Smooth muscle cell (in vitro differentiated cells): ENCODE measurements around the gene CACNA2D4. TPM values are rescaled to one million over a fixed set of nuclear protein-coding genes. Genes with fewer than 3 reads are reported as not detected.

Experiments used
- DNase-seq: peaks from one replicate; lab custom pipeline; 2025; ENCODE audit not compliant: unreplicated experiment; lab: John Stamatoyannopoulos, UW
- H2AFZ ChIP-seq: fragments of 200-600 bp; sonication (generic); 2 replicates; pipeline ENCODE4 v1.6.0; 2016; ENCODE audit warnings: antibody characterized with exemption, low read depth, mild to moderate bottlenecking
- H3F3A ChIP-seq: fragments of 200-600 bp; sonication (generic); 2 replicates; pipeline ENCODE4 v1.6.0; 2017; ENCODE audit warnings: antibody characterized with exemption, low read depth
- H3K27ac ChIP-seq: fragments of 200-600 bp; sonication (generic); 2 replicates; pipeline ENCODE4 v1.5.1; 2016; ENCODE audit warnings: low read depth, mild to moderate bottlenecking
- H3K27me3 ChIP-seq: fragments of 200-600 bp; sonication (generic); 2 replicates; pipeline ENCODE4 v1.6.1; 2016; ENCODE audit warnings: low read depth, mild to moderate bottlenecking
- H3K36me3 ChIP-seq: fragments of 200-600 bp; sonication (generic); 2 replicates; pipeline ENCODE4 v1.5.1; 2016; ENCODE audit warnings: low read depth
- H3K4me1 ChIP-seq: fragments of 200-600 bp; sonication (generic); 2 replicates; pipeline ENCODE4 v1.5.1; 2016; ENCODE audit warnings: low read depth
- H3K4me2 ChIP-seq: fragments of 200-600 bp; sonication (generic); 2 replicates; pipeline ENCODE4 v1.6.0; 2016; ENCODE audit warnings: mild to moderate bottlenecking
- H3K4me3 ChIP-seq: fragments of 200-600 bp; sonication (generic); 2 replicates; pipeline ENCODE4 v1.5.1; 2016; ENCODE audit warnings: mild to moderate bottlenecking
- H3K79me2 ChIP-seq: fragments of 200-600 bp; sonication (generic); 2 replicates; pipeline ENCODE4 v1.6.0; 2016; ENCODE audit warnings: low read depth, mild to moderate bottlenecking
- H3K9ac ChIP-seq: fragments of 200-600 bp; sonication (generic); 2 replicates; pipeline ENCODE4 v1.6.0; 2016; ENCODE audit warnings: low read depth
- H3K9me3 ChIP-seq: fragments of 200-600 bp; sonication (generic); replicated peaks from 2 replicates; pipeline ENCODE4 v1.5.1; 2016; ENCODE audit warnings: low read depth
- H4K20me1 ChIP-seq: fragments of 200-600 bp; sonication (generic); 2 replicates; pipeline ENCODE4 v1.6.0; 2016; ENCODE audit warnings: low read depth
- CTCF ChIP-seq: fragments of 200-600 bp; sonication (generic); IDR thresholded peaks from 2 replicates; pipeline ENCODE4 v1.5.1; 2017; ENCODE audit warnings: borderline replicate concordance, mild to moderate bottlenecking, antibody characterized with exemption; ENCODE audit not compliant: insufficient read depth, poor library complexity, severe bottlenecking
- WGBS: methylation state at CpG from one replicate; pipeline ENCODE4 v1.1.7; 2016; ENCODE audit warnings: low lambda C conversion rate; 5-methylcytosine and 5-hydroxymethylcytosine counted together
- polyA plus RNA-seq: library from polyadenylated mRNA; unstranded; fragments of >200 nt; fragmentation: Nextera tagmentation; extraction: Ambion mirVana; gene quantifications from 2 replicates; pipeline ENCODE4 v1.2.1, GENCODE V29; 2016
- total RNA-seq: library from RNA; depleted of rRNA; stranded (reverse); fragments of >200 nt; gene quantifications from 2 replicates; pipeline ENCODE4 v1.2.3, GENCODE V29; 2014

CACNA2D4 gene
- total and polyA plus RNA-seq, 2 experiments from 2014 or later: 0.98 TPM; not detected in 1

GRCh38 chr12:1865284-1865866 is 53.1 kb downstream of the CACNA2D4 start:
- no peaks in the 10 kb centered on the region for H3K27me3 ChIP-seq

GRCh38 chr12:1864867-1865266 is 53.6 kb downstream of the CACNA2D4 start:
- no peaks in the 10 kb centered on the region for H3F3A ChIP-seq
- TF ChIP-seq CTCF: no peak
- no peak overlapping the region for H2AFZ ChIP-seq
- 96% methylated on average over 37 of the region's 37 CpGs for WGBS
- no peaks in the 10 kb centered on the region for H3K9me3 ChIP-seq
- no peak overlapping the region for H3K27ac ChIP-seq
- H3K36me3 ChIP-seq: no peaks in the 10 kb centered on the region
- no peak overlapping the region for H3K4me3 ChIP-seq
- no peaks in the 10 kb centered on the region for H3K4me1 ChIP-seq
- H3K4me2 ChIP-seq: no peak overlapping the region
- H3K27me3 ChIP-seq: no peaks in the 10 kb centered on the region
- H4K20me1 ChIP-seq: no peaks in the 10 kb centered on the region
- H3K9ac ChIP-seq: no peak overlapping the region
- no peaks in the 10 kb centered on the region for H3K79me2 ChIP-seq
- no peak for DNase-seq

More at GRCh38 chr12:1865284-1865866, 53.1 kb downstream of the CACNA2D4 start:
- no peak overlapping the region for H3K4me3 ChIP-seq
- no peaks in the 10 kb centered on the region for H3K9me3 ChIP-seq
- H3K79me2 ChIP-seq: no peaks in the 10 kb centered on the region
- no peak for DNase-seq
- WGBS: 94% methylated on average over 32 of the region's 32 CpGs
- no peaks in the 10 kb centered on the region for H3F3A ChIP-seq
- H3K4me1 ChIP-seq: no peaks in the 10 kb centered on the region
- H3K36me3 ChIP-seq: no peaks in the 10 kb centered on the region
- no peak for TF ChIP-seq CTCF
- no peak overlapping the region for H3K27ac ChIP-seq
- H2AFZ ChIP-seq: no peak overlapping the region
- H3K4me2 ChIP-seq: no peak overlapping the region
- no peaks in the 10 kb centered on the region for H4K20me1 ChIP-seq
- H3K9ac ChIP-seq: no peak overlapping the region

GRCh38 chr12:1864456-1864855 is 54.0 kb downstream of the CACNA2D4 start:
- Histone ChIP-seq H4K20me1 (no peaks in the 10 kb centered on the region), H3K36me3 (no peaks in the 10 kb centered on the region), H3K27me3 (no peaks in the 10 kb centered on the region), H3F3A (no peaks in the 10 kb centered on the region), H3K9ac (no peak overlapping the region), H3K9me3 (no peaks in the 10 kb centered on the region), H3K4me3 (no peak overlapping the region), H3K4me1 (no peaks in the 10 kb centered on the region), H3K27ac (no peak overlapping the region), H2AFZ (no peak overlapping the region), H3K79me2 (no peaks in the 10 kb centered on the region), H3K4me2 (no peak overlapping the region)
- WGBS: 97% methylated on average over 27 of the region's 27 CpGs
- no peak for TF ChIP-seq CTCF
- no peak for DNase-seq

GRCh38 chr12:1863823-1864222 is 54.6 kb downstream of the CACNA2D4 start:
- Histone ChIP-seq H3K9ac (no peak overlapping the region), H3K4me2 (no peak overlapping the region), H3K4me1 (no peaks in the 10 kb centered on the region), H3K27me3 (no peaks in the 10 kb centered on the region), H3K27ac (no peak overlapping the region), H3K9me3 (no peaks in the 10 kb centered on the region), H4K20me1 (no peaks in the 10 kb centered on the region), H3K36me3 (no peaks in the 10 kb centered on the region), H3F3A (no peaks in the 10 kb centered on the region), H2AFZ (no peak overlapping the region), H3K4me3 (no peak overlapping the region), H3K79me2 (no peaks in the 10 kb centered on the region)
- 88% methylated on average over 16 of the region's 16 CpGs for WGBS
- TF ChIP-seq CTCF: no peak
- no peak for DNase-seq
